WTC11 (cell line): ENCODE data around the gene CMTM4. TPM values are rescaled to one million over a fixed set of nuclear protein-coding genes. Genes with fewer than 3 reads are reported as not detected.

ENCODE experiments used
- ATAC-seq: fragments of 200-7000 bp; cut with Tn5 transposase; 2 replicates; pipeline ENCODE4 v1.10.0; 2021; ENCODE audit warnings: mild to moderate bottlenecking, moderate library complexity
- CTCF ChIA-PET: fragments of 300-600 bp; sonication (Branson Sonifier 250); formaldehyde crosslinking; loops from one replicate; lab custom pipeline; 2021; ENCODE audit warnings: antibody characterized with exemption; lab: Charles Lee
- POLR2A ChIA-PET: fragments of 350-600 bp; sonication (Branson Sonifier 250); formaldehyde crosslinking; loops from one replicate; lab custom pipeline; 2021; ENCODE audit warnings: antibody characterized with exemption; lab: Charles Lee
- DNase-seq: peaks from one replicate; pipeline ENCODE4 v3.0.0; 2021; ENCODE audit warnings: low spot score
- H3K27ac Mint-ChIP-seq: 2 replicates; pipeline ENCODE4 v1.8.0; 2021; ENCODE audit warnings: mixed read lengths
- H3K27me3 Mint-ChIP-seq: 2 replicates; pipeline ENCODE4 v1.8.0; 2021; ENCODE audit warnings: low read depth, mild to moderate bottlenecking, moderate library complexity, mixed read lengths
- H3K36me3 Mint-ChIP-seq: 2 replicates; pipeline ENCODE4 v1.8.0; 2021; ENCODE audit warnings: mixed read lengths
- H3K4me1 Mint-ChIP-seq: 2 replicates; pipeline ENCODE4 v1.8.0; 2022; ENCODE audit warnings: mixed read lengths
- H3K4me3 Mint-ChIP-seq: 2 replicates; pipeline ENCODE4 v1.8.0; 2021; ENCODE audit warnings: mild to moderate bottlenecking, moderate library complexity, mixed read lengths
- H3K9me3 Mint-ChIP-seq: 2 replicates; pipeline ENCODE4 v1.8.0; 2021; ENCODE audit warnings: mixed read lengths
- ATF1 ChIP-seq: sonication (generic); formaldehyde crosslinking; IDR thresholded peaks from 2 replicates; pipeline ENCODE4 v1.8.1; 2023; ENCODE audit warnings: mild to moderate bottlenecking, moderate library complexity, missing genetic modification reagents
- FOXJ3 ChIP-seq: sonication (generic); formaldehyde crosslinking; IDR thresholded peaks from 2 replicates; pipeline ENCODE4 v1.9.0; 2021; ENCODE audit warnings: missing genetic modification reagents, mild to moderate bottlenecking, borderline replicate concordance
- FOXK1 ChIP-seq: sonication (generic); formaldehyde crosslinking; IDR thresholded peaks from 2 replicates; pipeline ENCODE4 v1.8.0; 2022; ENCODE audit warnings: mild to moderate bottlenecking, moderate library complexity, missing genetic modification reagents
- GRHL2 ChIP-seq: fragments of 250-450 bp; sonication (Bioruptor Pico); IDR thresholded peaks from 2 replicates; pipeline ENCODE4 v1.8.0; 2022; ENCODE audit warnings: mild to moderate bottlenecking, moderate library complexity; ENCODE audit not compliant: insufficient replicate concordance, severe bottlenecking
- MXD4 ChIP-seq: fragments of 250-450 bp; sonication (Bioruptor Pico); IDR thresholded peaks from 2 replicates; pipeline ENCODE4 v1.8.0; 2021; ENCODE audit warnings: mild to moderate bottlenecking, moderate library complexity, borderline replicate concordance
- NFE2L1 ChIP-seq: sonication (generic); formaldehyde crosslinking; IDR thresholded peaks from 2 replicates; pipeline ENCODE4 v1.8.1; 2023; ENCODE audit warnings: missing genetic modification reagents
- NR2C2 ChIP-seq: sonication (generic); formaldehyde crosslinking; IDR thresholded peaks from 2 replicates; pipeline ENCODE4 v1.8.0; 2022; ENCODE audit warnings: mild to moderate bottlenecking, missing genetic modification reagents
- SMAD3 ChIP-seq: sonication (generic); formaldehyde crosslinking; IDR thresholded peaks from 2 replicates; pipeline ENCODE4 v1.8.0; 2022; ENCODE audit warnings: missing genetic modification reagents, mild to moderate bottlenecking, borderline replicate concordance
- SOX15 ChIP-seq: fragments of 250-450 bp; sonication (Bioruptor Pico); IDR thresholded peaks from 2 replicates; pipeline ENCODE4 v1.9.0; 2021; ENCODE audit warnings: mild to moderate bottlenecking
- ZBTB21 ChIP-seq: sonication (generic); formaldehyde crosslinking; IDR thresholded peaks from 2 replicates; pipeline ENCODE4 v1.8.1; 2023; ENCODE audit warnings: mild to moderate bottlenecking, missing genetic modification reagents, borderline replicate concordance
- ZNF121 ChIP-seq: sonication (generic); formaldehyde crosslinking; IDR thresholded peaks from 2 replicates; pipeline ENCODE4 v1.8.0; 2023; ENCODE audit warnings: missing genetic modification reagents
- ZNF138 ChIP-seq: sonication (generic); formaldehyde crosslinking; conservative IDR thresholded peaks from 2 replicates; pipeline ENCODE4 v1.8.1; 2022; ENCODE audit warnings: mild to moderate bottlenecking, moderate library complexity, missing genetic modification reagents
- ZNF317 ChIP-seq: sonication (generic); formaldehyde crosslinking; IDR thresholded peaks from 2 replicates; pipeline ENCODE4 v1.8.1; 2023; ENCODE audit warnings: low read depth, mild to moderate bottlenecking, moderate library complexity, missing genetic modification reagents, borderline replicate concordance
- total RNA-seq: library from RNA; stranded (reverse); gene quantifications from 3 replicates; pipeline ENCODE4 v1.2.3, GENCODE V29; 2021
- TF ChIP-seq, protein P1 (sequence below): sonication (generic); formaldehyde crosslinking; IDR thresholded peaks from 2 replicates; pipeline ENCODE4 v1.8.0; 2022; ENCODE audit warnings: mild to moderate bottlenecking, missing genetic modification reagents
- TF ChIP-seq, protein P2 (sequence below): sonication (generic); formaldehyde crosslinking; conservative IDR thresholded peaks from 2 replicates; pipeline ENCODE4 v1.8.1; 2022; ENCODE audit warnings: mild to moderate bottlenecking, missing genetic modification reagents
- TF ChIP-seq, protein P3 (sequence below): sonication (generic); formaldehyde crosslinking; IDR thresholded peaks from 2 replicates; pipeline ENCODE4 v1.8.0; 2022; ENCODE audit warnings: mild to moderate bottlenecking, missing genetic modification reagents
- TF ChIP-seq, protein P4 (sequence below): sonication (generic); formaldehyde crosslinking; IDR thresholded peaks from 2 replicates; pipeline ENCODE4 v1.8.0; 2023; ENCODE audit warnings: mild to moderate bottlenecking, missing genetic modification reagents
- TF ChIP-seq, protein P5 (sequence below): fragments of 250-450 bp; sonication (Bioruptor Pico); IDR thresholded peaks from 2 replicates; pipeline ENCODE4 v1.9.0; 2021; ENCODE audit warnings: mild to moderate bottlenecking
- TF ChIP-seq, protein P6 (sequence below): fragments of 250-450 bp; sonication (Bioruptor Pico); IDR thresholded peaks from 2 replicates; pipeline ENCODE4 v1.8.0; 2021; ENCODE audit warnings: mild to moderate bottlenecking

Gene CMTM4
- total RNA-seq, 1 experiment from 2014 or later, result 56.2 TPM

DNA sequence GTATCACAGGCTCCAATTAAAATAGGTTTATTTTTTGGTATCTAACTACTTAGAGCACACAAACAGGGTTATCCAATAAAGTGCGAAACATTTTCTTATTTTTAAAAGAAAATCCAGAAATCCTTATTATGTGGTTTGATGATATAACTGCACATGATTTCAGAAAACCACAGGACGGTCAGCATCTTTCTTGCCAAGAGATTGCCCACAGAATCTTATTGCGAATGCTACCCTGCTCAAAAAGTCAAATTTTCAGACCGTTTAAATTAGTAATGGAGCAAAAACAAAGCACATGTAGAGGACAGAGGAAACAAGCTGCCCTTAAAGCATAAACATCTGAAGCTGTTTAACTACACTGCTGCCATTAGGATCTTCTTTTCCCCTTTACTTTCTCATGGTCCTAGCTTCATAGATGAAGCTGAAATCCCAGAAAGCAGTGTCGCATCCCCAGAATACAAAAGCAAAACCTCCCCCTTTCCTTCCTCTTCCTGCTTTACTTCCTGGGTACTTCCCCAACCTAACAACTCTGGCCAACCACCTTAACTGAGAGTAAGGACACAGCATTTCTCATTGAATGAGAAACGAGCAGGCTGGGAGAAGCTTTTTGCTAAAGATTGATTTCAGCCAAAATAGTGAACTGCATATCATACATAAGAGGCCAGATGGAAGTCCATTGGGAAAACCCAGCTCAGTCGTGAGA, 43.7 kb downstream of the CMTM4 start:
- Mint-ChIP-seq H3K4me3 (no peak overlapping the region), H3K9me3 (no peaks in the 10 kb centered on the region), H3K4me1 (peaks cover 18% of the 10 kb centered on the region), H3K27ac (no peak overlapping the region), H3K36me3 (no peaks in the 10 kb centered on the region), H3K27me3 (no peaks in the 10 kb centered on the region)
- no peak for DNase-seq
- ChIA-PET POLR2A (no interaction called here), CTCF (interaction anchor here (1.1 to 4.0 kb wide), 4 partner anchors 9 to 62 kb away, joined by 3 to 70 read pairs (median 5); no protein-coding TSS in a partner anchor)
- ATAC-seq, result no peak
- TF ChIP-seq ZNF138 (CRISPR knock-in tag) (no peak), NFE2L1 (CRISPR knock-in tag) (no peak), ZBTB21 (CRISPR knock-in tag) (no peak), ZNF121 (CRISPR knock-in tag) (no peak), GRHL2 (no peak), SOX15 (CRISPR knock-in tag) (no peak), NR2C2 (CRISPR knock-in tag) (no peak), SMAD3 (CRISPR knock-in tag) (no peak), ZNF317 (CRISPR knock-in tag) (no peak), MXD4 (CRISPR knock-in tag) (no peak), FOXK1 (CRISPR knock-in tag) (no peak), FOXJ3 (CRISPR knock-in tag) (no peak), ATF1 (CRISPR knock-in tag) (no peak)
- TF ChIP-seq, protein P1, sequence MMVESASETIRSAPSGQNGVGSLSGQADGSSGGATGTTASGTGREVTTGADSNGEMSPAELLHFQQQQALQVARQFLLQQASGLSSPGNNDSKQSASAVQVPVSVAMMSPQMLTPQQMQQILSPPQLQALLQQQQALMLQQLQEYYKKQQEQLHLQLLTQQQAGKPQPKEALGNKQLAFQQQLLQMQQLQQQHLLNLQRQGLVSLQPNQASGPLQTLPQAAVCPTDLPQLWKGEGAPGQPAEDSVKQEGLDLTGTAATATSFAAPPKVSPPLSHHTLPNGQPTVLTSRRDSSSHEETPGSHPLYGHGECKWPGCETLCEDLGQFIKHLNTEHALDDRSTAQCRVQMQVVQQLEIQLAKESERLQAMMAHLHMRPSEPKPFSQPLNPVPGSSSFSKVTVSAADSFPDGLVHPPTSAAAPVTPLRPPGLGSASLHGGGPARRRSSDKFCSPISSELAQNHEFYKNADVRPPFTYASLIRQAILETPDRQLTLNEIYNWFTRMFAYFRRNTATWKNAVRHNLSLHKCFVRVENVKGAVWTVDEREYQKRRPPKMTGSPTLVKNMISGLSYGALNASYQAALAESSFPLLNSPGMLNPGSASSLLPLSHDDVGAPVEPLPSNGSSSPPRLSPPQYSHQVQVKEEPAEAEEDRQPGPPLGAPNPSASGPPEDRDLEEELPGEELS (CRISPR knock-in tag), result no peak
- TF ChIP-seq, protein P2, sequence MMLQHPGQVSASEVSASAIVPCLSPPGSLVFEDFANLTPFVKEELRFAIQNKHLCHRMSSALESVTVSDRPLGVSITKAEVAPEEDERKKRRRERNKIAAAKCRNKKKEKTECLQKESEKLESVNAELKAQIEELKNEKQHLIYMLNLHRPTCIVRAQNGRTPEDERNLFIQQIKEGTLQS (CRISPR knock-in tag), result no peak
- TF ChIP-seq, protein P3, sequence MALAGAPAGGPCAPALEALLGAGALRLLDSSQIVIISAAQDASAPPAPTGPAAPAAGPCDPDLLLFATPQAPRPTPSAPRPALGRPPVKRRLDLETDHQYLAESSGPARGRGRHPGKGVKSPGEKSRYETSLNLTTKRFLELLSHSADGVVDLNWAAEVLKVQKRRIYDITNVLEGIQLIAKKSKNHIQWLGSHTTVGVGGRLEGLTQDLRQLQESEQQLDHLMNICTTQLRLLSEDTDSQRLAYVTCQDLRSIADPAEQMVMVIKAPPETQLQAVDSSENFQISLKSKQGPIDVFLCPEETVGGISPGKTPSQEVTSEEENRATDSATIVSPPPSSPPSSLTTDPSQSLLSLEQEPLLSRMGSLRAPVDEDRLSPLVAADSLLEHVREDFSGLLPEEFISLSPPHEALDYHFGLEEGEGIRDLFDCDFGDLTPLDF (CRISPR knock-in tag), result no peak
- TF ChIP-seq, protein P4, sequence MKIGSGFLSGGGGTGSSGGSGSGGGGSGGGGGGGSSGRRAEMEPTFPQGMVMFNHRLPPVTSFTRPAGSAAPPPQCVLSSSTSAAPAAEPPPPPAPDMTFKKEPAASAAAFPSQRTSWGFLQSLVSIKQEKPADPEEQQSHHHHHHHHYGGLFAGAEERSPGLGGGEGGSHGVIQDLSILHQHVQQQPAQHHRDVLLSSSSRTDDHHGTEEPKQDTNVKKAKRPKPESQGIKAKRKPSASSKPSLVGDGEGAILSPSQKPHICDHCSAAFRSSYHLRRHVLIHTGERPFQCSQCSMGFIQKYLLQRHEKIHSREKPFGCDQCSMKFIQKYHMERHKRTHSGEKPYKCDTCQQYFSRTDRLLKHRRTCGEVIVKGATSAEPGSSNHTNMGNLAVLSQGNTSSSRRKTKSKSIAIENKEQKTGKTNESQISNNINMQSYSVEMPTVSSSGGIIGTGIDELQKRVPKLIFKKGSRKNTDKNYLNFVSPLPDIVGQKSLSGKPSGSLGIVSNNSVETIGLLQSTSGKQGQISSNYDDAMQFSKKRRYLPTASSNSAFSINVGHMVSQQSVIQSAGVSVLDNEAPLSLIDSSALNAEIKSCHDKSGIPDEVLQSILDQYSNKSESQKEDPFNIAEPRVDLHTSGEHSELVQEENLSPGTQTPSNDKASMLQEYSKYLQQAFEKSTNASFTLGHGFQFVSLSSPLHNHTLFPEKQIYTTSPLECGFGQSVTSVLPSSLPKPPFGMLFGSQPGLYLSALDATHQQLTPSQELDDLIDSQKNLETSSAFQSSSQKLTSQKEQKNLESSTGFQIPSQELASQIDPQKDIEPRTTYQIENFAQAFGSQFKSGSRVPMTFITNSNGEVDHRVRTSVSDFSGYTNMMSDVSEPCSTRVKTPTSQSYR (CRISPR knock-in tag), result no peak
- TF ChIP-seq, protein P5, sequence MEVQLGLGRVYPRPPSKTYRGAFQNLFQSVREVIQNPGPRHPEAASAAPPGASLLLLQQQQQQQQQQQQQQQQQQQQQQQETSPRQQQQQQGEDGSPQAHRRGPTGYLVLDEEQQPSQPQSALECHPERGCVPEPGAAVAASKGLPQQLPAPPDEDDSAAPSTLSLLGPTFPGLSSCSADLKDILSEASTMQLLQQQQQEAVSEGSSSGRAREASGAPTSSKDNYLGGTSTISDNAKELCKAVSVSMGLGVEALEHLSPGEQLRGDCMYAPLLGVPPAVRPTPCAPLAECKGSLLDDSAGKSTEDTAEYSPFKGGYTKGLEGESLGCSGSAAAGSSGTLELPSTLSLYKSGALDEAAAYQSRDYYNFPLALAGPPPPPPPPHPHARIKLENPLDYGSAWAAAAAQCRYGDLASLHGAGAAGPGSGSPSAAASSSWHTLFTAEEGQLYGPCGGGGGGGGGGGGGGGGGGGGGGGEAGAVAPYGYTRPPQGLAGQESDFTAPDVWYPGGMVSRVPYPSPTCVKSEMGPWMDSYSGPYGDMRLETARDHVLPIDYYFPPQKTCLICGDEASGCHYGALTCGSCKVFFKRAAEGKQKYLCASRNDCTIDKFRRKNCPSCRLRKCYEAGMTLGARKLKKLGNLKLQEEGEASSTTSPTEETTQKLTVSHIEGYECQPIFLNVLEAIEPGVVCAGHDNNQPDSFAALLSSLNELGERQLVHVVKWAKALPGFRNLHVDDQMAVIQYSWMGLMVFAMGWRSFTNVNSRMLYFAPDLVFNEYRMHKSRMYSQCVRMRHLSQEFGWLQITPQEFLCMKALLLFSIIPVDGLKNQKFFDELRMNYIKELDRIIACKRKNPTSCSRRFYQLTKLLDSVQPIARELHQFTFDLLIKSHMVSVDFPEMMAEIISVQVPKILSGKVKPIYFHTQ, result no peak
- TF ChIP-seq, protein P6, sequence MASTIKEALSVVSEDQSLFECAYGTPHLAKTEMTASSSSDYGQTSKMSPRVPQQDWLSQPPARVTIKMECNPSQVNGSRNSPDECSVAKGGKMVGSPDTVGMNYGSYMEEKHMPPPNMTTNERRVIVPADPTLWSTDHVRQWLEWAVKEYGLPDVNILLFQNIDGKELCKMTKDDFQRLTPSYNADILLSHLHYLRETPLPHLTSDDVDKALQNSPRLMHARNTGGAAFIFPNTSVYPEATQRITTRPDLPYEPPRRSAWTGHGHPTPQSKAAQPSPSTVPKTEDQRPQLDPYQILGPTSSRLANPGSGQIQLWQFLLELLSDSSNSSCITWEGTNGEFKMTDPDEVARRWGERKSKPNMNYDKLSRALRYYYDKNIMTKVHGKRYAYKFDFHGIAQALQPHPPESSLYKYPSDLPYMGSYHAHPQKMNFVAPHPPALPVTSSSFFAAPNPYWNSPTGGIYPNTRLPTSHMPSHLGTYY (CRISPR knock-in tag), result no peak
